ENCODE results near the gene CDO1.
"Not testable (repeated sequence)": the region's sequence is repeated elsewhere in the genome, so short reads cannot be mapped to it uniquely, and the experiment has no call there.

CDO1 gene

GRCh38 chr5:115825948-115826347 is 9.5 kb upstream of the CDO1 start:
- no peak for DNase-seq

- not testable (repeated sequence) for DNase-seq
These were observed 8.5 kb upstream of the CDO1 start for GRCh38 chr5:115824983-115825382.

GRCh38 chr5:115820846-115821245 is 4.4 kb upstream of the CDO1 start:
- no peak for DNase-seq

- no peak for DNase-seq
These were observed 2.4 kb upstream of the CDO1 start for GRCh38 chr5:115818821-115819220.

- no peak for DNase-seq
These were observed 927 bp upstream of the CDO1 start for GRCh38 chr5:115817386-115817785.

GRCh38 chr5:115815693-115816225 is 700 bp downstream of the CDO1 start:
- peak; percentile 24 for DNase-seq

- peak; percentile 30 for DNase-seq
These were observed 1.3 kb downstream of the CDO1 start for GRCh38 chr5:115815006-115815692.

- peak; percentile 29 for DNase-seq
These were observed 2.7 kb downstream of the CDO1 start for GRCh38 chr5:115813719-115814118.

GRCh38 chr5:115812372-115812771 is 4.1 kb downstream of the CDO1 start:
- DNase-seq = no peak

- no peak for DNase-seq
These were observed 5.1 kb downstream of the CDO1 start for GRCh38 chr5:115811406-115811805.

GRCh38 chr5:115810761-115811160 is 5.7 kb downstream of the CDO1 start:
- DNase-seq = no peak

- no peak for DNase-seq
These were observed 6.5 kb downstream of the CDO1 start for GRCh38 chr5:115809946-115810345.

GRCh38 chr5:115808066-115808465 is 8.4 kb downstream of the CDO1 start:
- DNase-seq = not testable (repeated sequence)

GRCh38 chr5:115807654-115808052 is 8.8 kb downstream of the CDO1 start:
- no peak for DNase-seq

GRCh38 chr5:115806986-115807653 is 9.3 kb downstream of the CDO1 start:
- no peak for DNase-seq

- DNase-seq = no peak
These were observed 14.5 kb downstream of the CDO1 start for GRCh38 chr5:115801984-115802383.

- DNase-seq = no peak
These were observed 15.3 kb downstream of the CDO1 start for GRCh38 chr5:115801152-115801551.

GRCh38 chr5:115800108-115800507 is 16.4 kb downstream of the CDO1 start:
- no peak for DNase-seq

- DNase-seq = no peak
These were observed 18.2 kb downstream of the CDO1 start for GRCh38 chr5:115798252-115798651.

- no peak for DNase-seq
These were observed 19.8 kb downstream of the CDO1 start for GRCh38 chr5:115796656-115797055.

- DNase-seq = no peak
These were observed 20.8 kb downstream of the CDO1 start for GRCh38 chr5:115795700-115796099.

GRCh38 chr5:115788440-115788839 is 28.0 kb downstream of the CDO1 start:
- DNase-seq = no peak

- no peak for DNase-seq
These were observed 29.0 kb downstream of the CDO1 start for GRCh38 chr5:115787426-115787825.

GRCh38 chr5:115785381-115786065 is 30.9 kb downstream of the CDO1 start:
- no peak for DNase-seq

Data from stimulated activated CD8-positive, alpha-beta memory T cell treated with anti-CD3 and anti-CD28 coated beads, Interleukin-4, amount 100 ng/mL, for 48 hours (primary cell).